ENCODE results near the gene EIF5AL1. TPM values are rescaled to one million over a fixed set of nuclear protein-coding genes. Genes with fewer than 3 reads are reported as not detected.

EIF5AL1 gene
- total RNA-seq, 1 experiment from 2014 or later, result 0.39 TPM

DNA sequence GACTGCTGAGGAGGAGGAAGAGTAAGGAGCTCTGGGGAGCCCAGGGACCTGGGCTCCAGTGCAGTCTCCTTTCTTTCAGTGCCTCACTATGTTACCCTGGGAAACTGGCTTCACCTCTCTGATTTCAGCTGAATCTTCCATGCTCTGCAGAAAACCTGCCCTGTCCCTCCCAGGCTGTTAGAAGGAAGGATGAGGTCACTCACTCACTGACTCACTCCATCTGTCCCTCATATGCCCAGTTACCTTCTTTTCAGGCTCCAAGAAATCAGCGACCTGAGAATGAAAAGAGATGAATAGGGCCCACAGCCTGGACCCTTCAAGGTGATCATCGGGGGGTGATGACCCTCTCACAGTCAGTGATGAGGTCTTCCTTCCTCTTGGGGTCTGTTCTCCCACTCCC, 47.4 kb downstream of the EIF5AL1 start:
- peaks cover 8 to 9% of the 10 kb centered on the region in 2 experiments for H3K4me1 Mint-ChIP-seq
- Histone ChIP-seq H2BK120ac (ENCODE audit: low read depth, low read length, poor library complexity, severe bottlenecking) (no peak overlapping the region), H3K9ac (ENCODE audit: extremely low read depth, insufficient read length, low read length) (no peak overlapping the region)

More for the DNA sequence above, 47.4 kb downstream of the EIF5AL1 start:
- no peaks in the 10 kb centered on the region; a peak in 1 of 5 replicates for H3K9me3 Mint-ChIP-seq
- H3T11ph ChIP-seq (ENCODE audit: low read length), result no peak overlapping the region
- peaks cover 22% of the 10 kb centered on the region for H3K27me3 Mint-ChIP-seq (ENCODE audit: low read depth)
- H2BK15ac ChIP-seq (ENCODE audit: low read depth, low read length), result no peak overlapping the region
- no peak overlapping the region for H4K8ac ChIP-seq (replicated peaks; ENCODE audit: insufficient read length, low read depth, low read length)
- H3K27ac ChIP-seq (ENCODE audit: insufficient read length, low read depth, low read length), result no peak overlapping the region
- H3K36me3 Mint-ChIP-seq (ENCODE audit: insufficient read depth in 1 of 3, low read depth in 3 of 3), result no peaks in the 10 kb centered on the region
- TF ChIP-seq, protein P1, sequence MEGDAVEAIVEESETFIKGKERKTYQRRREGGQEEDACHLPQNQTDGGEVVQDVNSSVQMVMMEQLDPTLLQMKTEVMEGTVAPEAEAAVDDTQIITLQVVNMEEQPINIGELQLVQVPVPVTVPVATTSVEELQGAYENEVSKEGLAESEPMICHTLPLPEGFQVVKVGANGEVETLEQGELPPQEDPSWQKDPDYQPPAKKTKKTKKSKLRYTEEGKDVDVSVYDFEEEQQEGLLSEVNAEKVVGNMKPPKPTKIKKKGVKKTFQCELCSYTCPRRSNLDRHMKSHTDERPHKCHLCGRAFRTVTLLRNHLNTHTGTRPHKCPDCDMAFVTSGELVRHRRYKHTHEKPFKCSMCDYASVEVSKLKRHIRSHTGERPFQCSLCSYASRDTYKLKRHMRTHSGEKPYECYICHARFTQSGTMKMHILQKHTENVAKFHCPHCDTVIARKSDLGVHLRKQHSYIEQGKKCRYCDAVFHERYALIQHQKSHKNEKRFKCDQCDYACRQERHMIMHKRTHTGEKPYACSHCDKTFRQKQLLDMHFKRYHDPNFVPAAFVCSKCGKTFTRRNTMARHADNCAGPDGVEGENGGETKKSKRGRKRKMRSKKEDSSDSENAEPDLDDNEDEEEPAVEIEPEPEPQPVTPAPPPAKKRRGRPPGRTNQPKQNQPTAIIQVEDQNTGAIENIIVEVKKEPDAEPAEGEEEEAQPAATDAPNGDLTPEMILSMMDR (conservative IDR thresholded peaks at IDR 0.05), result no peak
- H3K9me3 ChIP-seq (ENCODE audit: control insufficient read depth, low read depth, low read length), result no peaks in the 10 kb centered on the region
- H3K14ac ChIP-seq (ENCODE audit: insufficient read depth, low read length), result no peak overlapping the region
- H2BK20ac ChIP-seq (ENCODE audit: low read depth, low read length, poor library complexity, severe bottlenecking), result no peak overlapping the region
- H3K18ac ChIP-seq (ENCODE audit: insufficient read length, low read depth, low read length), result no peak overlapping the region
- no peaks in the 10 kb centered on the region for H3K23me2 ChIP-seq (ENCODE audit: insufficient read length, low read depth, low read length, poor library complexity, severe bottlenecking)
- no peak overlapping the region for H4K5ac ChIP-seq (ENCODE audit: insufficient read length, low read depth, low read length)
- no peak overlapping the region for H2AFZ ChIP-seq (ENCODE audit: low read length)
- no peak overlapping the region for H3K4ac ChIP-seq (ENCODE audit: low read depth, low read length)
- no peaks in the 10 kb centered on the region for H3K27me3 ChIP-seq (ENCODE audit: insufficient read depth, low read length)
- H3K23ac ChIP-seq (ENCODE audit: insufficient read length, low read depth, low read length), result no peak overlapping the region
- H2BK12ac ChIP-seq (ENCODE audit: insufficient read length, low read depth, low read length), result no peak overlapping the region
- H3K27ac Mint-ChIP-seq, result no peak overlapping the region; a peak in 1 of 7 replicates
- DNase-seq, result no peak
- no peaks in the 10 kb centered on the region for H3K79me1 ChIP-seq (ENCODE audit: insufficient read depth, low read depth, low read length, poor library complexity, severe bottlenecking)
- no peak overlapping the region for H4K91ac ChIP-seq (ENCODE audit: insufficient read length, low read depth, low read length)
- H3K56ac ChIP-seq (ENCODE audit: insufficient read length, low read depth, low read length), result no peak overlapping the region
- no peaks in the 10 kb centered on the region for H4K20me1 ChIP-seq (ENCODE audit: control insufficient read depth, insufficient read depth, insufficient read length)
- H2BK5ac ChIP-seq (ENCODE audit: insufficient read length, low read length), result no peak overlapping the region
- WGBS (ENCODE audit: extremely low coverage, insufficient read length, low lambda C conversion rate), result no CpG with 5 or more reads among the region's 2 CpGs
- H2AK5ac ChIP-seq (ENCODE audit: insufficient read length, low read length), result no peak overlapping the region
- H3K4me2 ChIP-seq (ENCODE audit: insufficient read depth, insufficient read length, low read length), result no peak overlapping the region
- H3K79me2 ChIP-seq (ENCODE audit: insufficient read depth, low read length), result no peaks in the 10 kb centered on the region
- H3K4me1 ChIP-seq (ENCODE audit: insufficient read depth, low read length), result no peaks in the 10 kb centered on the region
- no peak overlapping the region; a peak in 1 of 5 replicates for H3K4me3 Mint-ChIP-seq
